Thoracic aorta (tissue), 2 donors: ENCODE measurements around the gene CAMTA2. TPM values are rescaled to one million over a fixed set of nuclear protein-coding genes. Genes with fewer than 3 reads are reported as not detected.

Experiments used
- ATAC-seq: fragments of 150-250 bp; one replicate; pipeline ENCODE4 v1.8.0; 2017; ENCODE audit warnings: low read depth; ENCODE audit not compliant: insufficient number of reproducible peaks, low FRiP score
- DNase-seq: peaks from one replicate; pipeline ENCODE4 v3.0.0-alpha.2; 2020; ENCODE audit warnings: low spot score
- H3K27ac ChIP-seq, 2 donors: fragments of 200-600 bp; sonication (generic); 1 replicate in 1 of 2; 2 replicates in 1 of 2; pipeline ENCODE4 v1.5.1; 2016; ENCODE audit warnings: mild to moderate bottlenecking in 2 of 2, moderate library complexity in 2 of 2
- H3K27me3 ChIP-seq: fragments of 200-600 bp; sonication (generic); replicated peaks from 2 replicates; pipeline ENCODE4 v1.6.0; 2016; ENCODE audit warnings: mild to moderate bottlenecking; ENCODE audit not compliant: insufficient read depth
- H3K36me3 ChIP-seq: fragments of 200-600 bp; sonication (generic); one replicate; pipeline ENCODE4 v1.5.1; 2016
- H3K4me1 ChIP-seq, 2 donors: fragments of 200-600 bp; sonication (generic); 1 replicate in 1 of 2; 2 replicates in 1 of 2; pipeline versions ENCODE4 v1.5.1 to v1.6.0; 2016; ENCODE audit warnings: low read depth in 2 of 2, mild to moderate bottlenecking in 1 of 2; ENCODE audit not compliant: control insufficient read depth in 1 of 2
- H3K4me3 ChIP-seq: fragments of 200-600 bp; sonication (generic); 2 replicates; pipeline ENCODE4 v1.5.1; 2016; ENCODE audit warnings: mild to moderate bottlenecking
- H3K9me3 ChIP-seq: fragments of 200-600 bp; sonication (generic); 2 replicates; pipeline ENCODE4 v1.5.1; 2016
- total RNA-seq, 2 donors: library from RNA; depleted of rRNA; stranded (reverse); fragments of >200 nt; gene quantifications; one replicate each; pipeline versions ENCODE4 v1.1.0 to v1.2.3, GENCODE V29; 2016
- TF ChIP-seq, protein P1 (sequence below): fragments of 200-600 bp; sonication (generic); IDR thresholded peaks from one replicate; pipeline ENCODE4 v1.5.1; 2019; ENCODE audit warnings: antibody characterized with exemption

CAMTA2 gene
- total RNA-seq, 2 donors from 2014 or later: 31.3 to 34.0 TPM

DNA sequence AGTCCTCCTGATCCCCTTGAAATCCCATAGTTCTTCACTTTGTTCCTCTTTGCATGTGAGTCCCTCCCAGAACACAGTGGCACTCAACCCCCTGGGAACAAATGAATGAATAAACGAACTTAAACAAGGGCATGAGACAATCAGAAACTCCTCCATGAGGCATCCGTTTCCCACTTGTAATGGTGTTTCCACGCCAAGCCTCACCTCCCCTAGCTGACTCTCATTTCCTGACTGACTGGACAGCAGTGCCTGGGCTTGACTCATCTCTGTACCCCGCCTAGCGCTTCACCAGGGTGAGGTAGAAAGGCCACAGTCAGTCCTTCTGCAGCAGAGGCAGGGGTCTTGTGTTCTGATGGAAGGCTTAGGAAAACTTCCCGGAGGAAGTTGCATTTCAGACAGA lies 24.5 kb upstream of the CAMTA2 start:
- peaks cover 73% of the 10 kb centered on the region for H3K36me3 ChIP-seq
- no peak overlapping the region for H3K4me3 ChIP-seq
- ATAC-seq: no peak
- no peaks in the 10 kb centered on the region for H3K27me3 ChIP-seq
- TF ChIP-seq, protein P1, sequence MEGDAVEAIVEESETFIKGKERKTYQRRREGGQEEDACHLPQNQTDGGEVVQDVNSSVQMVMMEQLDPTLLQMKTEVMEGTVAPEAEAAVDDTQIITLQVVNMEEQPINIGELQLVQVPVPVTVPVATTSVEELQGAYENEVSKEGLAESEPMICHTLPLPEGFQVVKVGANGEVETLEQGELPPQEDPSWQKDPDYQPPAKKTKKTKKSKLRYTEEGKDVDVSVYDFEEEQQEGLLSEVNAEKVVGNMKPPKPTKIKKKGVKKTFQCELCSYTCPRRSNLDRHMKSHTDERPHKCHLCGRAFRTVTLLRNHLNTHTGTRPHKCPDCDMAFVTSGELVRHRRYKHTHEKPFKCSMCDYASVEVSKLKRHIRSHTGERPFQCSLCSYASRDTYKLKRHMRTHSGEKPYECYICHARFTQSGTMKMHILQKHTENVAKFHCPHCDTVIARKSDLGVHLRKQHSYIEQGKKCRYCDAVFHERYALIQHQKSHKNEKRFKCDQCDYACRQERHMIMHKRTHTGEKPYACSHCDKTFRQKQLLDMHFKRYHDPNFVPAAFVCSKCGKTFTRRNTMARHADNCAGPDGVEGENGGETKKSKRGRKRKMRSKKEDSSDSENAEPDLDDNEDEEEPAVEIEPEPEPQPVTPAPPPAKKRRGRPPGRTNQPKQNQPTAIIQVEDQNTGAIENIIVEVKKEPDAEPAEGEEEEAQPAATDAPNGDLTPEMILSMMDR: no peak
- no peaks in the 10 kb centered on the region for H3K4me1 ChIP-seq
- no peak for DNase-seq
- H3K27ac ChIP-seq: no peak overlapping the region
- no peaks in the 10 kb centered on the region for H3K9me3 ChIP-seq

DNA sequence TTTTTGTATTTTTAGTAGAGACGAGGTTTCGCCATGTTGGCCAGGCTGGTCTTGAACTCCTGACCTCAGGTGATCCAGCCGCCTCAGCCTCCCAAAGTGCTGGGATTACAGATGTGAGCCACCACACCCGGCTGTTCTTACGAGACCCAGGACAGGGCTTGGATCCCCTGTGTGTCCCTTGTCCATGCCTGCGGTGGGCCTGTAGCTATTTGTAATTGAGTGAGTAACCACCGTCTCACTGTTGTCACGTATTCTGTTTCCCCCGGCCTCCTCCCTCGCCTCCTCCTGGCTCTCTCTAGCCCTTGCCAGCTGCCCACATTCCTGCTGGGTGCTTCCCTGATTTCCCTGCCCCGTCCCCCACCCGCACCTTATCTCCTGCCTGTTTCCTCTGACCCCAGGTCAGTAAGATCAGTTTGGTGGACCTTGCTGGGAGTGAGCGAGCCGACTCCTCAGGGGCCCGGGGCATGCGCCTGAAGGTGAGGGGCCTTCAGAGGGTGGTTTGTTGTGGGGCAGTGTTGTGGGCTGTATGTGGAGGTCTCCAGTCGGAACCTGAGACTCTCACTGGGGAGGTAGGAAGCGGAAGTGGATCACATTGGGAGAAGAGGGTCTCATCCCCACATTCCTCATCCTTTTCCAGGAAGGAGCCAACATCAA lies 15.9 kb upstream of the CAMTA2 start:
- no peaks in the 10 kb centered on the region for H3K9me3 ChIP-seq
- peaks cover 16 to 25% of the 10 kb centered on the region in 2 donors for H3K4me1 ChIP-seq
- H3K27ac ChIP-seq: no peak overlapping the region
- no peak overlapping the region for H3K4me3 ChIP-seq
- DNase-seq (no peak), ATAC-seq (no peak)
- H3K27me3 ChIP-seq: no peaks in the 10 kb centered on the region
- TF ChIP-seq, protein P1: no peak
- peaks cover 73% of the 10 kb centered on the region for H3K36me3 ChIP-seq

- Histone ChIP-seq H3K9me3 (no peaks in the 10 kb centered on the region), H3K27me3 (no peaks in the 10 kb centered on the region), H3K4me1 (peaks cover 16 to 25% of the 10 kb centered on the region in 2 donors), H3K27ac (no peak overlapping the region), H3K36me3 (peaks cover 62% of the 10 kb centered on the region), H3K4me3 (no peak overlapping the region)
- ATAC-seq: no peak
- TF ChIP-seq, protein P1: no peak
- DNase-seq: no peak
Measured at GRCh38 chr17:5002121-5002788, 14.8 kb upstream of the CAMTA2 start.

DNA sequence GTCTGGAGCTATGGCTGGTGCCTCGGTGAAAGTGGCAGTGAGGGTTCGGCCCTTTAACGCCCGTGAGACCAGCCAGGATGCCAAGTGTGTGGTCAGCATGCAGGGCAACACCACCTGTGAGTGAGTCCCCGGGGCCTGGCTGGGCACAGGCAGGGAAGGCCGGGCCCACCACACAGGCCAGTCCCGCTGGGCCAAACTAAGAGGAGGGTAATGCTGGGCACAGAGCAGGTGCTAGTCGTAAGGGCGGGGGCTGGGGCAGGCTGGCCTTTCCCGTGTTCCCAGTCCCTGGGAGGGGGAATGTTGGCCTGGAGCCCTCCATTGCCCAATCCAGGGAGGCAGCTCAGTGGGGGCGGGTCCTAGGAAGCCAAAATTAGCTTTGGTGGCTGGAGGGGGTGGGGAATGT lies 12.8 kb upstream of the CAMTA2 start:
- Histone ChIP-seq H3K9me3 (no peaks in the 10 kb centered on the region), H3K27ac (peak overlapping the region; percentile 34 to 92), H3K27me3 (no peaks in the 10 kb centered on the region), H3K4me3 (peak overlapping the region; percentile 97), H3K36me3 (peaks cover 42% of the 10 kb centered on the region), H3K4me1 (peaks cover 16 to 32% of the 10 kb centered on the region in 2 donors)
- TF ChIP-seq, protein P1: no peak
- DNase-seq (peak; percentile 60), ATAC-seq (no peak)

DNA sequence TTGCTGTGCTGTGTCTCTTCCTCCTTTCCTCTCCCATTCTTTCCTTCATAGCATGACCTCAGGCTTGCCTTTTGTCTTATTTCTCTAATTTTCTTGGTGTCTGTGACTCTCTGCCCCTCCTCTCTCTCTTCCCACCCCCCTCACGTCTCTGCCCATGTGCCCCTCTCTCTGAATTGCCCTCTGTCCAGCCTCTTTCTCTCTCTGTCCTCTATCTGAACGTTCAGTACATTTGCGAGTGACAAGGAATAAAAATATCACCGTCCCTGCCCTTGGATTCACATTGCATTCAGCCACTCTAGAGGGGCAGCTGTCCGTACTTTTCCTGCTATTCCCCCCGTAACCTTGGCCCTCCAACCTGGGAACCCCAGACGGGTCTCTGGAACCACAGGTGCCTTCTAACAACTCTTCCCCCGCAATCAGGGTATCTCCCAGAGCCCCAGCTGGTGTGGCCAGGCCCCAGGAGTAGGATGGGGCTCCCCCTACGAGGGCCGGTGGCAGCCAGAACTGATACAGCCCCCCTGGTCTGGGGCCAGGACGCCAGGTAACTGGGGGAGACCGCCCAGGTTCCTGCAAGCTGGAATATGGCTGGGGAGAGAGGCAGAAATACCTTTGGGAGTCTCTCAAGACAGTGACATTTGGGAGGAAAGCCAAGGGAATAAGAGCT lies 12.1 kb upstream of the CAMTA2 start:
- ATAC-seq (no peak), DNase-seq (no peak)
- Histone ChIP-seq H3K9me3 (no peaks in the 10 kb centered on the region), H3K4me3 (peak overlapping the region; percentile 97), H3K36me3 (peaks cover 35% of the 10 kb centered on the region), H3K27ac (peak overlapping the region; percentile 34 to 92), H3K27me3 (no peaks in the 10 kb centered on the region), H3K4me1 (peaks cover 16 to 32% of the 10 kb centered on the region in 2 donors)
- TF ChIP-seq, protein P1: no peak
